Parathyroid adenoma (tissue), 2 donors: ENCODE measurements around the gene SETD9.

Experiments used
- H2AFZ ChIP-seq: fragments of 300-600 bp; sonication (generic); one replicate; pipeline ENCODE4 v1.7.0; 2017; ENCODE audit warnings: antibody characterized with exemption, mild to moderate bottlenecking
- H3K27ac ChIP-seq: fragments of 300-600 bp; sonication (generic); one replicate; pipeline ENCODE4 v1.7.0; 2017
- H3K27me3 ChIP-seq: fragments of 300-600 bp; sonication (generic); one replicate; pipeline ENCODE4 v1.7.0; 2017; ENCODE audit warnings: low read length; ENCODE audit not compliant: control insufficient read depth, insufficient read depth
- H3K36me3 ChIP-seq: fragments of 300-600 bp; sonication (generic); one replicate; pipeline ENCODE4 v1.7.0; 2017; ENCODE audit warnings: low read length; ENCODE audit not compliant: control insufficient read depth, insufficient read depth
- H3K4me1 ChIP-seq: fragments of 300-600 bp; sonication (generic); one replicate; pipeline ENCODE4 v1.7.0; 2017; ENCODE audit warnings: control low read depth
- H3K4me2 ChIP-seq: fragments of 300-600 bp; sonication (generic); one replicate; pipeline ENCODE4 v1.7.0; 2017; ENCODE audit warnings: low read length
- H3K4me3 ChIP-seq: fragments of 300-600 bp; sonication (generic); one replicate; pipeline ENCODE4 v1.7.0; 2017; ENCODE audit warnings: low read depth, low read length
- H3K79me2 ChIP-seq: fragments of 300-600 bp; sonication (generic); one replicate; pipeline ENCODE4 v1.7.0; 2017; ENCODE audit warnings: control low read depth
- H3K9ac ChIP-seq: fragments of 300-600 bp; sonication (generic); one replicate; pipeline ENCODE4 v1.7.0; 2017; ENCODE audit warnings: mild to moderate bottlenecking
- H3K9me3 ChIP-seq: fragments of 300-600 bp; sonication (generic); one replicate; pipeline ENCODE4 v1.7.0; 2017; ENCODE audit warnings: low read length; ENCODE audit not compliant: control insufficient read depth
- CTCF ChIP-seq: fragments of 300-600 bp; sonication (generic); IDR thresholded peaks from one replicate; pipeline ENCODE4 v1.7.0; 2017; ENCODE audit warnings: antibody characterized with exemption, mild to moderate bottlenecking
- donor health status: primary hyperparathyroidism.

The SETD9 gene

GRCh38 chr5:56910210-56910965 is 992 bp downstream of the SETD9 start:
- H3K27me3 ChIP-seq = no peaks in the 10 kb centered on the region
- H2AFZ ChIP-seq = peak overlapping the region; percentile 94
- H3K4me1 ChIP-seq = peaks cover 4% of the 10 kb centered on the region
- H3K79me2 ChIP-seq = no peaks in the 10 kb centered on the region
- H3K27ac ChIP-seq = peak overlapping the region; percentile 74
- peak overlapping the region; percentile 16 for H3K9ac ChIP-seq
- TF ChIP-seq CTCF = no peak
- no peaks in the 10 kb centered on the region for H3K36me3 ChIP-seq
- H3K4me3 ChIP-seq = peak overlapping the region; percentile 59
- H3K4me2 ChIP-seq = peak overlapping the region; percentile 77
- H3K9me3 ChIP-seq = no peaks in the 10 kb centered on the region

- Histone ChIP-seq H3K4me3 (no peak overlapping the region), H2AFZ (no peak overlapping the region), H3K27ac (no peak overlapping the region), H3K4me2 (no peak overlapping the region), H3K36me3 (no peaks in the 10 kb centered on the region), H3K27me3 (no peaks in the 10 kb centered on the region), H3K79me2 (no peaks in the 10 kb centered on the region), H3K9me3 (no peaks in the 10 kb centered on the region), H3K4me1 (peaks cover 4% of the 10 kb centered on the region), H3K9ac (no peak overlapping the region)
- TF ChIP-seq CTCF = no peak
Measured at GRCh38 chr5:56913766-56914165, 4.4 kb downstream of the SETD9 start.

GRCh38 chr5:56914678-56915077 is 5.3 kb downstream of the SETD9 start:
- TF ChIP-seq CTCF = no peak
- Histone ChIP-seq H3K79me2 (no peaks in the 10 kb centered on the region), H3K4me2 (no peak overlapping the region), H3K27ac (no peak overlapping the region), H3K9me3 (no peaks in the 10 kb centered on the region), H3K4me1 (peaks cover 4% of the 10 kb centered on the region), H3K36me3 (no peaks in the 10 kb centered on the region), H3K4me3 (no peak overlapping the region), H3K9ac (no peak overlapping the region), H3K27me3 (no peaks in the 10 kb centered on the region), H2AFZ (no peak overlapping the region)

GRCh38 chr5:56917534-56917933 is 8.1 kb downstream of the SETD9 start:
- no peak for TF ChIP-seq CTCF
- no peaks in the 10 kb centered on the region for H3K9me3 ChIP-seq
- no peak overlapping the region for H3K4me2 ChIP-seq
- no peaks in the 10 kb centered on the region for H3K36me3 ChIP-seq
- no peaks in the 10 kb centered on the region for H3K79me2 ChIP-seq
- no peak overlapping the region for H3K9ac ChIP-seq
- no peak overlapping the region for H3K27ac ChIP-seq
- H3K4me3 ChIP-seq = no peak overlapping the region
- no peak overlapping the region for H2AFZ ChIP-seq
- no peaks in the 10 kb centered on the region for H3K27me3 ChIP-seq
- no peaks in the 10 kb centered on the region for H3K4me1 ChIP-seq

GRCh38 chr5:56918054-56918453 is 8.7 kb downstream of the SETD9 start:
- Histone ChIP-seq H3K4me3 (no peak overlapping the region), H3K4me1 (no peaks in the 10 kb centered on the region), H3K79me2 (no peaks in the 10 kb centered on the region), H3K9ac (no peak overlapping the region), H3K36me3 (no peaks in the 10 kb centered on the region), H3K9me3 (no peaks in the 10 kb centered on the region), H2AFZ (no peak overlapping the region), H3K27ac (no peak overlapping the region), H3K4me2 (no peak overlapping the region), H3K27me3 (no peaks in the 10 kb centered on the region)
- TF ChIP-seq CTCF = no peak
